ENCODE measurements around the gene TBL1X. TPM values are rescaled to one million over a fixed set of nuclear protein-coding genes. Genes with fewer than 3 reads are reported as not detected.
A peak's percentile ranks its signal among the peaks of the same experiment; 100 is the strongest.

TBL1X gene
- polyA plus RNA-seq, 3 donors, result 12.5 to 19.5 (median 13.8) TPM

DNA sequence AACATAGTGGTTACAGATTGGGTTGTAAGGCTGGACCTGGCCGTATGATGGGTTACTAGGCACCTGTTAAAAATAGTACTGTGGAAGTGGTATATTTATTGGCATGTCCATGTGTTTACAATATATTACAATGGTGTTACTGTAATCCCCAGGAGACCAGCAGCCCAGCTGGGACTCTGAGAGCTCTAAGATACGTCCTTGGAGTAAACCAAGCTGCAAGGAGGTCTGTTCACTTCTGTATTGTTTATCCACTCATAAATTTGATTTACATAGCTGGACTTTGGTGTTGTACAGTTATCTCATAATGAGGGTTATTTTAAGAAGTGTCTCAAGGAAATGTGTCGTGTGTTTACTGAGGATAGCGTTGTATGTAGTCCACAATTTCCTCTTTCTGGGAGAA is 93.8 kb downstream of the TBL1X start:
- Mint-ChIP-seq H3K27me3 (ENCODE audit: low read depth in 3 of 3) (peaks cover 0 to 14% (median 2%) of the 10 kb centered on the region in 3 donors), H3K4me3 (no peak overlapping the region), H3K9me3 (peaks cover 0 to 6% (median 0%) of the 10 kb centered on the region in 7 donors), H3K36me3 (peaks cover 8 to 10% of the 10 kb centered on the region in 2 donors), H3K4me1 (peaks cover 25% of the 10 kb centered on the region), H3K27ac (peak overlapping the region in 1 of 7 donors; percentile 10)
- H3K79me2 ChIP-seq (ENCODE audit: insufficient read depth, low read length), result peaks cover 16% of the 10 kb centered on the region
- intact Hi-C loops (cut with micrococcal nuclease), result no loop called here
- no peaks in the 10 kb centered on the region for H3K36me3 ChIP-seq (replicated peaks in 1 of 2; ENCODE audit: control insufficient read depth in 1 of 2, insufficient read depth in 2 of 2, low read length in 2 of 2)
- TF ChIP-seq, protein P1, sequence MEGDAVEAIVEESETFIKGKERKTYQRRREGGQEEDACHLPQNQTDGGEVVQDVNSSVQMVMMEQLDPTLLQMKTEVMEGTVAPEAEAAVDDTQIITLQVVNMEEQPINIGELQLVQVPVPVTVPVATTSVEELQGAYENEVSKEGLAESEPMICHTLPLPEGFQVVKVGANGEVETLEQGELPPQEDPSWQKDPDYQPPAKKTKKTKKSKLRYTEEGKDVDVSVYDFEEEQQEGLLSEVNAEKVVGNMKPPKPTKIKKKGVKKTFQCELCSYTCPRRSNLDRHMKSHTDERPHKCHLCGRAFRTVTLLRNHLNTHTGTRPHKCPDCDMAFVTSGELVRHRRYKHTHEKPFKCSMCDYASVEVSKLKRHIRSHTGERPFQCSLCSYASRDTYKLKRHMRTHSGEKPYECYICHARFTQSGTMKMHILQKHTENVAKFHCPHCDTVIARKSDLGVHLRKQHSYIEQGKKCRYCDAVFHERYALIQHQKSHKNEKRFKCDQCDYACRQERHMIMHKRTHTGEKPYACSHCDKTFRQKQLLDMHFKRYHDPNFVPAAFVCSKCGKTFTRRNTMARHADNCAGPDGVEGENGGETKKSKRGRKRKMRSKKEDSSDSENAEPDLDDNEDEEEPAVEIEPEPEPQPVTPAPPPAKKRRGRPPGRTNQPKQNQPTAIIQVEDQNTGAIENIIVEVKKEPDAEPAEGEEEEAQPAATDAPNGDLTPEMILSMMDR (IDR thresholded peaks at IDR 0.05), result no peak
- H4K20me1 ChIP-seq (ENCODE audit: insufficient read depth, low read length), result peaks cover 96% of the 10 kb centered on the region
- H2AFZ ChIP-seq (ENCODE audit: insufficient read depth, low read depth, low read length, poor library complexity, severe bottlenecking), result no peak overlapping the region
- no peak for DNase-seq
- H3K27me3 ChIP-seq (ENCODE audit: control insufficient read depth in 2 of 2, insufficient read depth in 2 of 2, low read length in 2 of 2), result no peaks in the 10 kb centered on the region
- H3K4me2 ChIP-seq (replicated peaks; ENCODE audit: extremely low read depth, low read length, poor library complexity, severe bottlenecking), result no peak overlapping the region
- no peak overlapping the region for H3K4me3 ChIP-seq (replicated peaks in 1 of 3; ENCODE audit: low read depth in 2 of 3, low read length in 3 of 3)
- H3K9me3 ChIP-seq (replicated peaks in 1 of 2; ENCODE audit: control insufficient read depth in 1 of 2, insufficient read depth in 1 of 2, low read length in 2 of 2), result no peaks in the 10 kb centered on the region
- no CpG with 5 or more reads among the region's 4 CpGs for WGBS (ENCODE audit: insufficient coverage)
- peaks cover 7 to 9% of the 10 kb centered on the region in 2 donors for H3K4me1 ChIP-seq (ENCODE audit: control insufficient read depth in 1 of 2, insufficient read depth in 2 of 2, low read length in 2 of 2)
- no peak overlapping the region for H3K27ac ChIP-seq (ENCODE audit: low read depth in 1 of 2, low read length in 2 of 2)
- H3K9ac ChIP-seq (ENCODE audit: insufficient read depth, low read length, poor library complexity, severe bottlenecking), result no peak overlapping the region

DNA sequence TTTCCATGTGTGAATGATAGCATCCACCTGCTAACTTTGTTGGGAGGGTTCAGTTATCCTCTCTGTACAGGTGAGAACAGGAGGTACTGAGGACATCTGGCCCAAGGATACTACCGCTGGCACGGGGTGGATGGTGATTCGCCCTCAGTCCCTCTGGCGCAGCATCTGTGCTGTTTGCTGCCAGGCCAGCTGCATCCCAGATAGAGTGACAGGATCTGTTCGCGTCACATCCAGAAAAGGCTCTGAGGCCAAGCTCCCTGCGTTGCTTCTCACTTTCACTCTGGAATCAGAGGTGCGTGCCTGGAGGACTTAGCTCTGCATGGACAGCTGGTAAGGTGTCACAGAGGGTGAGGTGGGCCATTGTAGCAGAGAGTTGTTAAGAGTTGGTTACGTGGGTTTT is 95.4 kb downstream of the TBL1X start:
- DNase-seq, result no peak
- Histone ChIP-seq H3K27ac (ENCODE audit: low read depth in 1 of 2, low read length in 2 of 2) (no peak overlapping the region), H3K36me3 (replicated peaks in 1 of 2; ENCODE audit: control insufficient read depth in 1 of 2, insufficient read depth in 2 of 2, low read length in 2 of 2) (no peaks in the 10 kb centered on the region), H3K27me3 (ENCODE audit: control insufficient read depth in 2 of 2, insufficient read depth in 2 of 2, low read length in 2 of 2) (no peaks in the 10 kb centered on the region), H4K20me1 (ENCODE audit: insufficient read depth, low read length) (peaks cover 84% of the 10 kb centered on the region), H3K4me3 (replicated peaks in 1 of 3; ENCODE audit: low read depth in 2 of 3, low read length in 3 of 3) (no peak overlapping the region), H3K9me3 (replicated peaks in 1 of 2; ENCODE audit: control insufficient read depth in 1 of 2, insufficient read depth in 1 of 2, low read length in 2 of 2) (no peaks in the 10 kb centered on the region), H2AFZ (ENCODE audit: insufficient read depth, low read depth, low read length, poor library complexity, severe bottlenecking) (no peak overlapping the region), H3K79me2 (ENCODE audit: insufficient read depth, low read length) (peaks cover 16% of the 10 kb centered on the region), H3K4me1 (ENCODE audit: control insufficient read depth in 1 of 2, insufficient read depth in 2 of 2, low read length in 2 of 2) (peaks cover 6 to 7% of the 10 kb centered on the region in 2 donors), H3K4me2 (replicated peaks; ENCODE audit: extremely low read depth, low read length, poor library complexity, severe bottlenecking) (no peak overlapping the region), H3K9ac (ENCODE audit: insufficient read depth, low read length, poor library complexity, severe bottlenecking) (no peak overlapping the region)
- WGBS (ENCODE audit: insufficient coverage), result 97% methylated on average over 9 of the region's 9 CpGs
- peaks cover 22% of the 10 kb centered on the region for H3K4me1 Mint-ChIP-seq
- peaks cover 0 to 6% (median 0%) of the 10 kb centered on the region in 7 donors for H3K9me3 Mint-ChIP-seq
- H3K36me3 Mint-ChIP-seq, result peaks cover 10 to 12% of the 10 kb centered on the region in 2 donors
- no peak overlapping the region for H3K4me3 Mint-ChIP-seq
- TF ChIP-seq, protein P1 (IDR thresholded peaks at IDR 0.05), result no peak
- intact Hi-C loops (cut with micrococcal nuclease), result no loop called here
- H3K27ac Mint-ChIP-seq, result no peak overlapping the region
- peaks cover 0 to 19% (median 2%) of the 10 kb centered on the region in 3 donors for H3K27me3 Mint-ChIP-seq (ENCODE audit: low read depth in 3 of 3)
